H9 (cell line): ENCODE results near the gene GALNS. TPM values are rescaled to one million over a fixed set of nuclear protein-coding genes. Genes with fewer than 3 reads are reported as not detected.

ENCODE experiments used
- DNase-seq: peaks from one replicate; pipeline ENCODE4 v3.0.0-alpha.2; 2017
- H2AFZ ChIP-seq: one replicate; pipeline ENCODE4 v1.6.1; 2013; ENCODE audit warnings: mild to moderate bottlenecking, low read length, control low read depth, moderate library complexity
- H2AK5ac ChIP-seq: 2 replicates; pipeline ENCODE4 v1.6.1; 2013; ENCODE audit warnings: low read length, control low read depth, mixed read lengths; ENCODE audit not compliant: insufficient read length
- H2BK120ac ChIP-seq: one replicate; pipeline ENCODE4 v1.6.1; 2013; ENCODE audit warnings: low read depth, mild to moderate bottlenecking, low read length, control low read depth, inconsistent platforms; ENCODE audit not compliant: poor library complexity, severe bottlenecking
- H2BK12ac ChIP-seq: 2 replicates; pipeline ENCODE4 v1.6.1; 2013; ENCODE audit warnings: low read length, control low read depth, mixed read lengths, low read depth; ENCODE audit not compliant: insufficient read length
- H2BK15ac ChIP-seq: 2 replicates; pipeline ENCODE4 v1.6.1; 2013; ENCODE audit warnings: low read depth, low read length, control low read depth
- H2BK20ac ChIP-seq: one replicate; pipeline ENCODE4 v1.6.1; 2013; ENCODE audit warnings: low read depth, mild to moderate bottlenecking, low read length, control low read depth, inconsistent platforms; ENCODE audit not compliant: poor library complexity, severe bottlenecking
- H2BK5ac ChIP-seq: 2 replicates; pipeline ENCODE4 v1.6.1; 2013; ENCODE audit warnings: low read length, control low read depth, mixed read lengths; ENCODE audit not compliant: insufficient read length
- H3K14ac ChIP-seq: 2 replicates; pipeline ENCODE4 v1.6.1; 2013; ENCODE audit warnings: low read length, control low read depth; ENCODE audit not compliant: insufficient read depth
- H3K18ac ChIP-seq: 2 replicates; pipeline ENCODE4 v1.6.1; 2013; ENCODE audit warnings: low read depth, mild to moderate bottlenecking, mixed read lengths, low read length, control low read depth; ENCODE audit not compliant: insufficient read length
- H3K23ac ChIP-seq: 2 replicates; pipeline ENCODE4 v1.6.1; 2013; ENCODE audit warnings: low read length, control low read depth, mixed read lengths, low read depth; ENCODE audit not compliant: insufficient read length
- H3K23me2 ChIP-seq: 2 replicates; pipeline ENCODE4 v1.6.1; 2013; ENCODE audit warnings: low read depth, mild to moderate bottlenecking, mixed read lengths, low read length, control low read depth; ENCODE audit not compliant: insufficient read length, poor library complexity, severe bottlenecking
- H3K27ac ChIP-seq: 2 replicates; pipeline ENCODE4 v1.5.1; 2013; ENCODE audit warnings: low read length, control low read depth, mixed read lengths, low read depth; ENCODE audit not compliant: insufficient read length
- H3K27me3 ChIP-seq: 2 replicates; pipeline ENCODE4 v1.6.1; 2013; ENCODE audit warnings: low read length, control low read depth, inconsistent platforms; ENCODE audit not compliant: insufficient read depth
- H3K4ac ChIP-seq: 2 replicates; pipeline ENCODE4 v1.6.1; 2013; ENCODE audit warnings: low read depth, mild to moderate bottlenecking, control low read depth, inconsistent platforms, low read length, moderate library complexity
- H3K4me1 ChIP-seq: 2 replicates; pipeline ENCODE4 v1.6.1; 2013; ENCODE audit warnings: low read length, control low read depth, inconsistent platforms; ENCODE audit not compliant: insufficient read depth
- H3K4me2 ChIP-seq: 2 replicates; pipeline ENCODE4 v1.6.1; 2013; ENCODE audit warnings: low read length, control low read depth, mixed read lengths; ENCODE audit not compliant: insufficient read length, insufficient read depth
- H3K56ac ChIP-seq: 2 replicates; pipeline ENCODE4 v1.6.1; 2013; ENCODE audit warnings: low read depth, mild to moderate bottlenecking, mixed read lengths, low read length, control low read depth; ENCODE audit not compliant: insufficient read length
- H3K79me1 ChIP-seq: 2 replicates; pipeline ENCODE4 v1.6.1; 2013; ENCODE audit warnings: low read depth, mild to moderate bottlenecking, moderate library complexity, low read length, control low read depth, inconsistent platforms; ENCODE audit not compliant: insufficient read depth, poor library complexity, severe bottlenecking
- H3K79me2 ChIP-seq: 2 replicates; pipeline ENCODE4 v1.6.1; 2013; ENCODE audit warnings: low read length, control low read depth, inconsistent platforms; ENCODE audit not compliant: insufficient read depth
- H3K9ac ChIP-seq: 2 replicates; pipeline ENCODE4 v1.6.1; 2013; ENCODE audit warnings: low read length, control low read depth, mixed read lengths; ENCODE audit not compliant: insufficient read length; ENCODE audit errors: extremely low read depth
- H3K9me3 ChIP-seq: one replicate; pipeline ENCODE4 v1.6.1; 2013; ENCODE audit warnings: low read depth, low read length, inconsistent platforms; ENCODE audit not compliant: control insufficient read depth
- H3T11ph ChIP-seq: one replicate; pipeline ENCODE4 v1.6.1; 2013; ENCODE audit warnings: mild to moderate bottlenecking, low read length, control low read depth, inconsistent platforms
- H4K20me1 ChIP-seq: one replicate; pipeline ENCODE4 v1.6.1; 2013; ENCODE audit not compliant: control insufficient read depth, insufficient read length, insufficient read depth
- H4K5ac ChIP-seq: 2 replicates; pipeline ENCODE4 v1.6.1; 2013; ENCODE audit warnings: low read depth, mild to moderate bottlenecking, mixed read lengths, low read length, control low read depth; ENCODE audit not compliant: insufficient read length
- H4K8ac ChIP-seq: replicated peaks from 2 replicates; pipeline ENCODE4 v1.6.1; 2013; ENCODE audit warnings: low read length, control low read depth, mixed read lengths, low read depth; ENCODE audit not compliant: insufficient read length
- H4K91ac ChIP-seq: 2 replicates; pipeline ENCODE4 v1.6.1; 2013; ENCODE audit warnings: low read depth, mild to moderate bottlenecking, moderate library complexity, mixed read lengths, low read length, control low read depth; ENCODE audit not compliant: insufficient read length
- H3K27ac Mint-ChIP-seq, 3 experiments: 2 replicates in 2 of 3; 3 replicates in 1 of 3; pipeline ENCODE4 v1.8.0; 2020 to 2021; ENCODE audit warnings: mixed read lengths in 3 of 3, mild to moderate bottlenecking in 1 of 3, moderate library complexity in 1 of 3
- H3K27me3 Mint-ChIP-seq: 2 replicates; pipeline ENCODE4 v1.8.0; 2021; ENCODE audit warnings: low read depth, mild to moderate bottlenecking, moderate library complexity, mixed read lengths
- H3K36me3 Mint-ChIP-seq, 3 experiments: 2 replicates in 2 of 3; 3 replicates in 1 of 3; pipeline ENCODE4 v1.8.0; 2020 to 2021; ENCODE audit warnings: low read depth in 3 of 3, mixed read lengths in 3 of 3; ENCODE audit not compliant: insufficient read depth in 1 of 3
- H3K4me1 Mint-ChIP-seq, 2 experiments: 2 replicates each; pipeline ENCODE4 v1.8.0; 2020; ENCODE audit warnings: mixed read lengths in 2 of 2
- H3K4me3 Mint-ChIP-seq, 2 experiments: 2 replicates in 1 of 2; 3 replicates in 1 of 2; pipeline ENCODE4 v1.8.0; 2020 to 2021; ENCODE audit warnings: mild to moderate bottlenecking in 2 of 2, mixed read lengths in 2 of 2, moderate library complexity in 1 of 2
- H3K9me3 Mint-ChIP-seq, 2 experiments: 2 replicates in 1 of 2; 3 replicates in 1 of 2; pipeline ENCODE4 v1.8.0; 2020; ENCODE audit warnings: mild to moderate bottlenecking in 2 of 2, mixed read lengths in 2 of 2, moderate library complexity in 1 of 2
- WGBS: extraction: QIAGEN DNeasy Blood & Tissue Kit; methylation state at CpG from one replicate; pipeline ENCODE4 v1.1.7; 2013; ENCODE audit warnings: missing lambda C conversion rate, low lambda C conversion rate, mixed read lengths; ENCODE audit not compliant: insufficient read length; ENCODE audit errors: extremely low coverage; 5-methylcytosine and 5-hydroxymethylcytosine counted together
- total RNA-seq: library from RNA; stranded (reverse); gene quantifications from 2 replicates; pipeline ENCODE4 v1.2.1, GENCODE V29; 2021
- TF ChIP-seq, protein P1 (sequence below): fragments of 200-600 bp; sonication (generic); conservative IDR thresholded peaks from 3 replicates; pipeline ENCODE4 v1.8.0; 2021; ENCODE audit warnings: antibody characterized with exemption, mild to moderate bottlenecking

Gene GALNS
- total RNA-seq, 1 experiment from 2014 or later, result 20.3 TPM

DNA sequence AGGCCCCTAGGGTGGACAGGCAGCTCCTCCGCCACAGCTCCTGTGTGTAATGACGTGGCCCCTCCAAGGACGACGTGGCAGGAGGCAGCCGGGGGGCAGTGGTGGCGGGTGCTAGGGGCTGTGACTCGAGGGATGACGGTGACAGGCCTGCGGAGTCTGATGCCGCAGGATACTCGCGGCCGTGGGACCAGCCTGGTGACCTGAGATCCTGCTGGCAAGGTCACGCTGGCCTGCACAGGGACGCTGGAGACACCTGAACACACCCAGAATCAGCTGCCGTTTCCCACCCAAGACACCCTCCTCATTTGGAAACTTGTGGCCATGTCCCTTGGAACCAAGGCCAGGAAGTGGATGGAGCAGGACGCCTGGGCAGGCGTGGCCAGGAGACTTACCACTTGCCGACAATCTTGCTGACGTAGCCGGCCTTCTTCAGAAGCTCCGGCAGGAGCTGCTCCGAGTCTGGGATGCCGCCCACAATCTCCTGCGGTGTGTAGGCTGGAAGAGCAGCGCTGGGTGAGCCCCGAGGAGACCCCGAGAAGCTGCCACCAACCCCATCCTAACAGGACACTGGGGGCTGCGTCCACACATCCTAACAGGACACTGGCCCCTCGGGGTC is 16.0 kb downstream of the GALNS start:
- Histone ChIP-seq H3K56ac (no peak overlapping the region), H4K5ac (no peak overlapping the region)

More for the DNA sequence above, 16.0 kb downstream of the GALNS start:
- no peak overlapping the region for H3K4ac ChIP-seq
- no peak overlapping the region for H3T11ph ChIP-seq
- no peak overlapping the region for H2BK5ac ChIP-seq
- H2BK20ac ChIP-seq, result no peak overlapping the region
- DNase-seq, result no peak
- no peak overlapping the region for H4K91ac ChIP-seq
- H2AK5ac ChIP-seq, result no peak overlapping the region
- H3K27ac Mint-ChIP-seq, result no peak overlapping the region
- no peak overlapping the region for H4K8ac ChIP-seq
- peaks cover 4 to 11% (median 9%) of the 10 kb centered on the region in 3 experiments; a peak in 6 of 7 replicates for H3K36me3 Mint-ChIP-seq
- no peak overlapping the region for H3K9ac ChIP-seq
- TF ChIP-seq, protein P1, sequence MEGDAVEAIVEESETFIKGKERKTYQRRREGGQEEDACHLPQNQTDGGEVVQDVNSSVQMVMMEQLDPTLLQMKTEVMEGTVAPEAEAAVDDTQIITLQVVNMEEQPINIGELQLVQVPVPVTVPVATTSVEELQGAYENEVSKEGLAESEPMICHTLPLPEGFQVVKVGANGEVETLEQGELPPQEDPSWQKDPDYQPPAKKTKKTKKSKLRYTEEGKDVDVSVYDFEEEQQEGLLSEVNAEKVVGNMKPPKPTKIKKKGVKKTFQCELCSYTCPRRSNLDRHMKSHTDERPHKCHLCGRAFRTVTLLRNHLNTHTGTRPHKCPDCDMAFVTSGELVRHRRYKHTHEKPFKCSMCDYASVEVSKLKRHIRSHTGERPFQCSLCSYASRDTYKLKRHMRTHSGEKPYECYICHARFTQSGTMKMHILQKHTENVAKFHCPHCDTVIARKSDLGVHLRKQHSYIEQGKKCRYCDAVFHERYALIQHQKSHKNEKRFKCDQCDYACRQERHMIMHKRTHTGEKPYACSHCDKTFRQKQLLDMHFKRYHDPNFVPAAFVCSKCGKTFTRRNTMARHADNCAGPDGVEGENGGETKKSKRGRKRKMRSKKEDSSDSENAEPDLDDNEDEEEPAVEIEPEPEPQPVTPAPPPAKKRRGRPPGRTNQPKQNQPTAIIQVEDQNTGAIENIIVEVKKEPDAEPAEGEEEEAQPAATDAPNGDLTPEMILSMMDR, result no peak
- H3K23ac ChIP-seq, result no peak overlapping the region
- no peak overlapping the region for H3K14ac ChIP-seq
- no peak overlapping the region for H2AFZ ChIP-seq
- H2BK15ac ChIP-seq, result no peak overlapping the region
- no peak overlapping the region for H3K27ac ChIP-seq
- H3K4me3 Mint-ChIP-seq, result no peak overlapping the region
- no peaks in the 10 kb centered on the region for H3K9me3 Mint-ChIP-seq
- H3K23me2 ChIP-seq, result no peaks in the 10 kb centered on the region
- H2BK12ac ChIP-seq, result no peak overlapping the region
- no peak overlapping the region for H3K18ac ChIP-seq
- no peaks in the 10 kb centered on the region for H3K79me1 ChIP-seq
- H3K4me1 Mint-ChIP-seq, result no peaks in the 10 kb centered on the region
- H3K4me1 ChIP-seq, result no peaks in the 10 kb centered on the region
- H3K9me3 ChIP-seq, result no peaks in the 10 kb centered on the region
- H3K4me2 ChIP-seq, result no peak overlapping the region
- H3K27me3 ChIP-seq, result no peaks in the 10 kb centered on the region
- H3K79me2 ChIP-seq, result no peaks in the 10 kb centered on the region
- WGBS, result no CpG with 5 or more reads among the region's 30 CpGs
- H4K20me1 ChIP-seq, result no peaks in the 10 kb centered on the region
- no peaks in the 10 kb centered on the region for H3K27me3 Mint-ChIP-seq
- H2BK120ac ChIP-seq, result no peak overlapping the region
